K562 (cell line): Measurements from ENCODE around the gene CHCHD10. TPM values are rescaled to one million over a fixed set of nuclear protein-coding genes. Genes with fewer than 3 reads are reported as not detected.

Experiments used
- AFF1 ChIP-seq, 2 experiments: fragments of 450-650 bp; IDR thresholded peaks; 2 replicates each; pipeline ENCODE4 v1.6.1; 2018; ENCODE audit warnings: mild to moderate bottlenecking in 2 of 2, low read depth in 1 of 2; ENCODE audit not compliant: partially characterized antibody in 2 of 2
- ARID2 ChIP-seq: fragments of 450-650 bp; IDR thresholded peaks from 2 replicates; pipeline ENCODE4 v1.6.1; 2017; ENCODE audit warnings: antibody characterized with exemption, mild to moderate bottlenecking
- C11orf30 ChIP-seq: fragments of 450-650 bp; IDR thresholded peaks from 2 replicates; pipeline ENCODE4 v1.6.1; 2016; ENCODE audit warnings: low read depth, mild to moderate bottlenecking
- FOXA1 ChIP-seq: fragments of 450-650 bp; IDR thresholded peaks from 2 replicates; pipeline ENCODE4 v1.6.1; 2016; ENCODE audit warnings: mild to moderate bottlenecking, borderline replicate concordance
- HNRNPL ChIP-seq: fragments of 200-400 bp; formaldehyde crosslinking; IDR thresholded peaks from 2 replicates; pipeline ENCODE4 v1.6.1; 2017; ENCODE audit warnings: low read depth, mild to moderate bottlenecking, low read length
- HOXB6 ChIP-seq: fragments of 250-450 bp; sonication (Bioruptor Pico); IDR thresholded peaks from 2 replicates; pipeline ENCODE4 v1.5.1; 2022; ENCODE audit warnings: mild to moderate bottlenecking, borderline replicate concordance
- HSF4 ChIP-seq: fragments of 250-450 bp; sonication (Bioruptor Pico); IDR thresholded peaks from 2 replicates; pipeline ENCODE4 v2.1.2; 2022; ENCODE audit warnings: mild to moderate bottlenecking, moderate library complexity, borderline replicate concordance
- MECOM ChIP-seq: fragments of 250-450 bp; sonication (Bioruptor Pico); IDR thresholded peaks from 2 replicates; pipeline ENCODE4 v1.8.0; 2022; ENCODE audit warnings: inconsistent platforms
- MEIS2 ChIP-seq: fragments of 450-650 bp; IDR thresholded peaks from 2 replicates; pipeline ENCODE4 v1.6.1; 2014; ENCODE audit warnings: mild to moderate bottlenecking; ENCODE audit not compliant: partially characterized antibody
- MXI1 ChIP-seq: IDR thresholded peaks from 2 replicates; pipeline ENCODE4 v1.6.1; 2011; ENCODE audit warnings: low read depth, mild to moderate bottlenecking, improper control_type of control experiment, low read length
- RAD51 ChIP-seq: fragments of 450-650 bp; IDR thresholded peaks from 2 replicates; pipeline ENCODE4 v1.7.1; 2016; ENCODE audit warnings: low read depth, mild to moderate bottlenecking, borderline replicate concordance
- RUNX1 ChIP-seq: sonication (generic); IDR thresholded peaks from 2 replicates; pipeline ENCODE4 v1.6.1; 2016; ENCODE audit warnings: antibody characterized with exemption, low read depth
- USF1 ChIP-seq: sonication (generic); formaldehyde crosslinking; IDR thresholded peaks from 2 replicates; pipeline ENCODE4 v1.9.0; 2022; ENCODE audit warnings: mild to moderate bottlenecking, missing genetic modification reagents
- ZBED1 ChIP-seq: IDR thresholded peaks from 2 replicates; pipeline ENCODE4 v1.6.1; 2014
- ZBTB34 ChIP-seq: fragments of 250-450 bp; sonication (Bioruptor Pico); IDR thresholded peaks from 2 replicates; pipeline ENCODE4 v1.8.0; 2021; ENCODE audit warnings: mild to moderate bottlenecking, moderate library complexity
- ZKSCAN8 ChIP-seq: fragments of 200-800 bp; sonication (Bioruptor generic); IDR thresholded peaks from 2 replicates; pipeline ENCODE4 v1.6.1; 2016; ENCODE audit warnings: missing genetic modification characterization, missing compliant biosample characterization
- ZNF316 ChIP-seq: fragments of 450-650 bp; IDR thresholded peaks from 2 replicates; pipeline ENCODE4 v1.6.1; 2016
- ZNF592 ChIP-seq: fragments of 450-650 bp; IDR thresholded peaks from 2 replicates; pipeline ENCODE4 v1.6.1; 2017; ENCODE audit warnings: antibody characterized with exemption, mild to moderate bottlenecking
- polyA plus RNA-seq, 8 experiments: library from polyadenylated mRNA; depleted of rRNA in 4 of 8; stranded (reverse) in 5 of 8; unstranded in 3 of 8; fragments of >200 nt; fragmentation: Nextera tagmentation in 2 of 8; fragmentation: Illumina TruSeq in 1 of 8; extraction: Ambion mirVana in 2 of 8; extraction: Trizol in 1 of 8; gene quantifications; 2 replicates each; pipeline versions ENCODE4 v1.2.1 to v1.2.3, GENCODE V29; 2011 to 2014; ENCODE audit warnings: inconsistent platforms in 1 of 8, missing spikeins in 1 of 8
- total RNA-seq, 7 experiments: library from RNA; depleted of rRNA in 6 of 7; stranded (reverse); fragments of >200 nt in 6 of 7; fragmentation: Illumina TruSeq in 2 of 7; extraction: Trizol in 2 of 7; gene quantifications; 2 replicates each; pipeline versions ENCODE4 v1.2.1 to v1.2.3, GENCODE V29; 2011 to 2021; ENCODE audit warnings: low replicate concordance in 1 of 7

The CHCHD10 gene
- total and polyA plus RNA-seq, 9 of the 15 experiments (the other 6 are each of a cell fraction or from before 2014, with no cell fraction given): 15.2 to 292 (median 102) TPM

GRCh38 chr22:23767673-23768548 is at the start of gene CHCHD10 (continued):
- peak; percentile 72 for TF ChIP-seq ZNF592
- TF ChIP-seq RAD51: peak; percentile 25; the same call in 1 of the 2 replicates
- no peak for TF ChIP-seq HNRNPL
- TF ChIP-seq ZBED1: no peak
- 0 out of 2 replicates have a peak, but pooled peaks have one; percentile 17 for TF ChIP-seq C11orf30
- TF ChIP-seq HOXB6 (CRISPR knock-in tag): no peak
- peak; percentile 19; the same call in 1 of the 2 replicates for TF ChIP-seq MXI1
- no peak for TF ChIP-seq RUNX1
- peak; percentile 45 for TF ChIP-seq USF1 (CRISPR knock-in tag)
- no peak for TF ChIP-seq ZNF316
- TF ChIP-seq HSF4: no peak
- TF ChIP-seq ZKSCAN8: no peak
- TF ChIP-seq FOXA1: no peak
- no peak for TF ChIP-seq AFF1 (IDR thresholded peaks at IDR 0.05; ENCODE audit: low read depth in 1 of 2, partially characterized antibody in 2 of 2)
- TF ChIP-seq ZBTB34 (CRISPR knock-in tag): no peak
- TF ChIP-seq ARID2: no peak
- TF ChIP-seq MEIS2: peak; percentile 4
- no peak for TF ChIP-seq MECOM (CRISPR knock-in tag)
